GM23338 (cell line): ENCODE data around the gene ZNF821. TPM values are rescaled to one million over a fixed set of nuclear protein-coding genes. Genes with fewer than 3 reads are reported as not detected.
"Not testable (repeated sequence)": the region's sequence is repeated elsewhere in the genome, so short reads cannot be mapped to it uniquely, and the experiment has no call there.

Source experiments
- ATAC-seq: fragments of 200-7000 bp; cut with Tn5 transposase; 3 replicates; pipeline ENCODE4 v1.9.1; 2020
- DNase-seq: peaks from one replicate; pipeline ENCODE4 v3.0.0-alpha.2; 2015; ENCODE audit warnings: low spot score
- H2AFZ ChIP-seq: fragments of 200-600 bp; sonication (generic); 2 replicates; pipeline ENCODE4 v1.8.0; 2016; ENCODE audit warnings: antibody characterized with exemption, mild to moderate bottlenecking, moderate library complexity
- H3F3A ChIP-seq: fragments of 200-600 bp; sonication (generic); replicated peaks from 2 replicates; pipeline ENCODE4 v1.8.0; 2017; ENCODE audit warnings: antibody characterized with exemption, mixed run types, low read depth
- H3K27ac ChIP-seq: fragments of 200-600 bp; sonication (generic); 2 replicates; pipeline ENCODE4 v1.6.1; 2016; ENCODE audit warnings: low read depth
- H3K27me3 ChIP-seq: fragments of 200-600 bp; sonication (generic); 2 replicates; pipeline ENCODE4 v1.8.0; 2016; ENCODE audit warnings: mild to moderate bottlenecking, mixed run types, moderate library complexity; ENCODE audit not compliant: insufficient read depth
- H3K36me3 ChIP-seq: fragments of 200-600 bp; sonication (generic); 2 replicates; pipeline ENCODE4 v1.8.0; 2016; ENCODE audit warnings: mild to moderate bottlenecking; ENCODE audit not compliant: insufficient read depth
- H3K4me1 ChIP-seq: fragments of 200-600 bp; sonication (generic); 2 replicates; pipeline ENCODE4 v1.8.0; 2016; ENCODE audit warnings: mild to moderate bottlenecking, moderate library complexity; ENCODE audit not compliant: insufficient read depth
- H3K4me2 ChIP-seq: fragments of 200-600 bp; sonication (generic); 2 replicates; pipeline ENCODE4 v1.7.1; 2017; ENCODE audit warnings: mixed run types
- H3K4me3 ChIP-seq: fragments of 200-600 bp; sonication (generic); 2 replicates; pipeline ENCODE4 v1.6.1; 2016; ENCODE audit warnings: mixed run types
- H3K79me2 ChIP-seq: fragments of 200-600 bp; sonication (generic); replicated peaks from 2 replicates; pipeline ENCODE4 v1.8.0; 2017; ENCODE audit warnings: mild to moderate bottlenecking; ENCODE audit not compliant: insufficient read depth
- H3K9me2 ChIP-seq: fragments of 200-600 bp; sonication (generic); 2 replicates; pipeline ENCODE4 v1.8.0; 2017; ENCODE audit not compliant: insufficient read depth
- H4K20me1 ChIP-seq: fragments of 200-600 bp; sonication (generic); replicated peaks from 2 replicates; pipeline ENCODE4 v1.8.0; 2017; ENCODE audit warnings: mild to moderate bottlenecking; ENCODE audit not compliant: insufficient read depth
- H3K27ac Mint-ChIP-seq: 2 replicates; pipeline ENCODE4 v1.8.0; 2020; ENCODE audit warnings: inconsistent platforms, mild to moderate bottlenecking, moderate library complexity, mixed read lengths
- H3K27me3 Mint-ChIP-seq: 3 replicates; pipeline ENCODE4 v1.8.0; 2022; ENCODE audit warnings: low read depth, mild to moderate bottlenecking, moderate library complexity, mixed read lengths, inconsistent platforms; ENCODE audit not compliant: insufficient read depth, poor library complexity
- H3K36me3 Mint-ChIP-seq: 3 replicates; pipeline ENCODE4 v1.8.0; 2021; ENCODE audit warnings: low read depth, mild to moderate bottlenecking, inconsistent platforms, moderate library complexity, mixed read lengths
- H3K4me1 Mint-ChIP-seq: 3 replicates; pipeline ENCODE4 v1.8.0; 2020; ENCODE audit warnings: mild to moderate bottlenecking, inconsistent platforms, mixed read lengths
- H3K4me3 Mint-ChIP-seq: 3 replicates; pipeline ENCODE4 v1.8.0; 2021; ENCODE audit warnings: moderate library complexity, mild to moderate bottlenecking, inconsistent platforms, mixed read lengths
- H3K9me3 Mint-ChIP-seq: 3 replicates; pipeline ENCODE4 v1.8.0; 2020; ENCODE audit warnings: moderate library complexity, mild to moderate bottlenecking, inconsistent platforms, mixed read lengths
- CTCF ChIP-seq, 2 experiments: fragments of 200-600 bp in 1 of 2; sonication (generic) in 1 of 2; conservative IDR thresholded peaks; 2 replicates each; pipeline versions ENCODE4 v1.5.1 to v1.6.1; 2016 to 2017; ENCODE audit warnings: antibody characterized with exemption in 2 of 2, low read depth in 2 of 2, mild to moderate bottlenecking in 2 of 2, moderate library complexity in 1 of 2
- JUNB ChIP-seq: IDR thresholded peaks from one replicate; pipeline ENCODE4 v1.6.1; 2016; ENCODE audit warnings: antibody characterized with exemption; ENCODE audit not compliant: unreplicated experiment
- ZNF114 ChIP-seq: fragments of 250-450 bp; sonication (Bioruptor Pico); IDR thresholded peaks from 2 replicates; pipeline ENCODE4 v1.5.0; 2020; ENCODE audit warnings: mild to moderate bottlenecking, moderate library complexity
- ZNF331 ChIP-seq: fragments of 250-450 bp; sonication (Bioruptor Pico); IDR thresholded peaks from 2 replicates; pipeline ENCODE4 v1.5.0; 2020; ENCODE audit warnings: low read depth, mild to moderate bottlenecking, moderate library complexity
- ZNF462 ChIP-seq: fragments of 250-450 bp; sonication (Bioruptor Pico); IDR thresholded peaks from 2 replicates; pipeline ENCODE4 v1.5.0; 2020; ENCODE audit warnings: mild to moderate bottlenecking, moderate library complexity
- polyA plus RNA-seq: library from polyadenylated mRNA; unstranded; fragments of >200 nt; fragmentation: Nextera tagmentation; extraction: Ambion mirVana; gene quantifications from 2 replicates; pipeline ENCODE4 v1.2.1, GENCODE V29; 2016
- total RNA-seq: library from RNA; depleted of rRNA; stranded (reverse); fragments of >200 nt; shearing (Covaris generic); gene quantifications from 2 replicates; pipeline ENCODE4 v1.2.3, GENCODE V29; 2014

The ZNF821 gene
- total and polyA plus RNA-seq, 2 experiments from 2014 or later, result 13.3 to 14.8 TPM

GRCh38 chr16:71911121-71911520 is 27.1 kb upstream of the ZNF821 start (continued):
- TF ChIP-seq ZNF462 (CRISPR knock-in tag) (no peak), ZNF114 (CRISPR knock-in tag) (no peak), CTCF (conservative IDR thresholded peaks at IDR 0.05; ENCODE audit: low read depth in 2 of 2) (no peak), ZNF331 (no peak), JUNB (no peak)

GRCh38 chr16:71905765-71906164 is 21.8 kb upstream of the ZNF821 start:
- not testable (repeated sequence) for H3F3A ChIP-seq, H3K4me1 Mint-ChIP-seq, H3K4me3 Mint-ChIP-seq, H3K27me3 ChIP-seq, DNase-seq, H3K4me3 ChIP-seq, H3K27ac ChIP-seq, H3K27ac Mint-ChIP-seq, H2AFZ ChIP-seq, H3K9me3 Mint-ChIP-seq, H3K4me1 ChIP-seq, H3K4me2 ChIP-seq, H3K36me3 ChIP-seq, H3K9me2 ChIP-seq, ATAC-seq, H3K27me3 Mint-ChIP-seq
- H4K20me1 ChIP-seq, result peaks cover 97% of the 10 kb centered on the region
- H3K79me2 ChIP-seq, result peaks cover 100% of the 10 kb centered on the region
- H3K36me3 Mint-ChIP-seq, result peaks cover 25% of the 10 kb centered on the region; the same call in 2 of the 3 replicates
